ENCODE measurements around the gene ZC3H12D.

The ZC3H12D gene

GRCh38 chr6:149440735-149441671 is 43.8 kb downstream of the ZC3H12D start:
- no peak for DNase-seq

GRCh38 chr6:149439626-149440025 is 45.2 kb downstream of the ZC3H12D start:
- DNase-seq, result no peak

- DNase-seq, result no peak
Observed at GRCh38 chr6:149438855-149439254, 46.0 kb downstream of the ZC3H12D start.

- no peak for DNase-seq
Observed at GRCh38 chr6:149437212-149437611, 47.6 kb downstream of the ZC3H12D start.

DNA sequence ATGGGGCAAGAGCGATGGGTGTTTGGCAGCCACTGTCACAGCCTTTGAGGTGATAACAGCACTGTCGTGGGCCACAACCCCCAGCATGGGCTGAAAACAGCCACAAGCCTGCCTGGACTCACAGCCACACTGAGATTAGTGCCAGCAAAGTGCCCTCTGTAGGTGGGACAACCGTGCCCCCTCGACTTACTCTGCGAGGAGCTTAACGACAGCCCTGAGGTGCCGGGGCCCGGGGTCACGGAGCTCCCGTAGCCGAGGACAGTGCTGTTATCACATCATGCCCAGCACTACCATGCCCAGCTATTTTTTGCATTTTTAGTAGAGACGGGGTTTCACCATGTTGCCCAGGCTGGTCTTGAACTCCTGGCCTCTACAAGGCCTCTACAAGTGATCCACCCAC is 48.2 kb downstream of the ZC3H12D start:
- DNase-seq, result no peak

GRCh38 chr6:149435919-149436586 is 48.8 kb downstream of the ZC3H12D start:
- no peak for DNase-seq

- no peak for DNase-seq
Observed at GRCh38 chr6:149433881-149434280, 50.9 kb downstream of the ZC3H12D start.

DNA sequence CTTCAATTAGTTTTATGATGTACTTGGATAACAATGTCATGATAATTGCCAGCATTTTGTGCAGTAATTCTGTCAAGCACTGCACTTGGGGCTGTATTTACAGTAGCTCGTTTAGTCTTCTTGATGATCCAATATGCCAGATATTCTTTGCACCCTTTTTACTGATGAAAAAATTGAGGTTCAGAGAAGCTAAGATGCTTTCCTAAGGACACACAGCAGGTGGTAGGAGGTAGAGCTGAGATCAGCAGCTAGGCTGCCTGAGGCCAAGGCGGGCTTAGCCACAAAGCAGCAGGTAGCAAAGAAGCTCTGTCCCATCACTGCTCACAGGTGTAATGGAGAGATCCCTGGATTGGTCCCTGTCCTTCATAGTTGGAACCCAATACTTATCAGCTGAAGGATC is 51.4 kb downstream of the ZC3H12D start:
- no peak for DNase-seq

DNA sequence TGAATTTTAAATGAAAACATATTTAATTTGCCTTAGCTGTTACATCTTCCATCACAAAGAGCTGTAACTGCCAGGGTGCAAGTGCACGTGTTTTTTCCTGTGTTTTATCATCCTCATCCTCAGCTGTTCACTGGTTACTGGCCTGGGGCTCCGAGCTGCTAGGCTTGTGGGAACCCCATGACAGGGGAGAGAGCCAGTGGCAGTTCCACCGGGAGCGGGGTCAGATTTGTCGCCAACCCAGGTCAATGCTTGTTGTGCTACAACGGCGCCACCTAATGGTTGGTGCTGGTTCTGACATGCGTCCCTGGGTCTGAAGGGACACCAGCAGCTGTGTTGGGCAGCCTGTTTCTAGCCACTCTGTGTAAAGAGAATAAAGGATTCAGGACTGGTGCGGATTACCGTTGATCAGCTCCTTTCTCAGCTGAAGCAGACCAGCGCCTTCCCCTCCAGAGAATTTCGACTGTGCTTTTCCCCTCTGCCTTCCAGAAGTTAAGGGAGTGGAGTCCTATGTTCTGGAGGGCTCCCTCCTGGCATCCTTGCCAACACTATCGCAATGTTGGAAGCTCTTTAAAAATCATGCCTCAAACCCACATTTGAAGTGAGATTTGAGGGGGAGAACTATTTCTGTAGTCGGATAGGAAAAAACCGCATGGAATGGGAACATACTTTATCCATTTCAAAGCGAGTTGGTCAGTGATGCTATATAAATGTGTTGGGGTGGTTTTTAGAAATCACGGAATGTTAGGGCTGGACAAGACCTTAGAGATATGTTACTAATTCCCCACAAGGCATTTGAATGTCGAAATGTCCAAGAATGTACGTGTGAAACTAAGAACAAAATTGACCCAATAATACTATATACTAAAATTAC is 52.7 kb downstream of the ZC3H12D start:
- DNase-seq, result peak; percentile 87

- no peak for DNase-seq
Observed at GRCh38 chr6:149429427-149430360, 55.1 kb downstream of the ZC3H12D start.

- DNase-seq, result no peak
Observed at GRCh38 chr6:149428606-149429005, 56.2 kb downstream of the ZC3H12D start.

GRCh38 chr6:149425754-149426153 is 59.1 kb downstream of the ZC3H12D start:
- DNase-seq, result no peak

- DNase-seq, result no peak
Observed at GRCh38 chr6:149425224-149425623, 59.6 kb downstream of the ZC3H12D start.

GRCh38 chr6:149423964-149424440 is 60.8 kb downstream of the ZC3H12D start:
- DNase-seq, result no peak

- no peak for DNase-seq
Observed at GRCh38 chr6:149422581-149422980, 62.2 kb downstream of the ZC3H12D start.

DNA sequence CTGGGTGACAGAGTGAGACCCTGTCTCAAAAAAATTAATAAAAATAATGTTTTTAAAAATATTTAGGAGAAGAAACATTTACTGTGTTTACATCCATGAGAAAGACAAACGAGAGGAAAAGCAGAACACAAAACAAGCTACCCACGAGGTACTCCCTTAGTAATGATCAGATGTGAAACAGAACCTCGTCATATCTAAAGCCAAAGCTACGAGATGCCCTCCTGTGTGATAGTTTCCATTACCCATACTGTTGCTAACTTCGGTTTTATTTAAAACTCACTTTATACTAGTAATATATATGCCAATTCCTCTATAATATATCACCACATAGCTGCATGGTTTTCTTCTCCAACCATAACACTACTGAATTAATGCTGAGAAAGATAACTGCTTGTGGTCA is 63.7 kb downstream of the ZC3H12D start:
- DNase-seq, result no peak

- DNase-seq, result no peak
Observed at GRCh38 chr6:149419696-149420404, 65.0 kb downstream of the ZC3H12D start.

GRCh38 chr6:149414821-149415220 is 70.0 kb downstream of the ZC3H12D start:
- no peak for DNase-seq

DNA sequence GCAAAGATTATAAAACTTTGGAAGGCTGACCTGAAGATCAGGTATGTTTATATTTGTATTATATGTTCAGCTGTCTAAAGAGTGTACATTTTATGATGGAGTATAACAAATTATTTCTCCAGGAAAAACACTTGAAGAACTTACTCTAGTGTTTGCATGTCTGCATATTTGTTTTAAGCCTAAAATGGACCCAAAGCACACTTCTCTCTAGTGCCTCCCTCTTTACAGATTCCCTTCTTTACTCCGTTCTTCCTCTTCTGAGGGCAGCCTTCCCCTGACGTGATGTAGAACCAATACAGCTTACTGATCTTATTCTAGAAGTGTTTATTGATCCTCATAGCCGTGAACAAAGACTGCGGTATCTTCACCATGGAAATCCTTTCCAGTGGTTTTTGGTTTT is 70.8 kb downstream of the ZC3H12D start:
- DNase-seq, result no peak

DNA sequence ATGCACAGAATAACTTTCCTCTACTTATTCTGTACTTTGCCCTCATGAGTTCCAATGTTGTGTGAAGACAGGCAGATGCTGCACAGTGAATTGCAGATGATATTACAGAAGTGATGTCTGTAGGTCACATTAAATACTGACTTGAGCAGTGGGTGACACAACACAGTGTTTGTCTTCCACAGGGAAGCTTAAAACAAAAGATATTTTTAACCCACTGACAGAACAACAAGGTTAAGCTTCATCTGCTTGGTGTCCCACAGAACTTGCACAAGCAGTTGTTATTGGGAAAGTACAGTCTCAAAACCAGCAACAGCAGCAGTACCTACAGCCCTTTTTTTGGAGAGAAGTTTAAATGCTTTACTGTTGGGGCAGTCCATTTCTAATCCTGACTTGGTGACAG is 74.3 kb downstream of the ZC3H12D start:
- no peak for DNase-seq

- DNase-seq, result no peak
Observed at GRCh38 chr6:149409617-149410016, 75.2 kb downstream of the ZC3H12D start.
